Activated naive CD4-positive, alpha-beta T cell (primary cell): ENCODE results near the gene IL10RB.
"Not testable (repeated sequence)": the region's sequence is repeated elsewhere in the genome, so short reads cannot be mapped to it uniquely, and the experiment has no call there.

Source experiments
- DNase-seq, 4 experiments: peaks; one replicate each; lab custom pipeline; 2025; lab: John Stamatoyannopoulos, UW

IL10RB gene

DNA sequence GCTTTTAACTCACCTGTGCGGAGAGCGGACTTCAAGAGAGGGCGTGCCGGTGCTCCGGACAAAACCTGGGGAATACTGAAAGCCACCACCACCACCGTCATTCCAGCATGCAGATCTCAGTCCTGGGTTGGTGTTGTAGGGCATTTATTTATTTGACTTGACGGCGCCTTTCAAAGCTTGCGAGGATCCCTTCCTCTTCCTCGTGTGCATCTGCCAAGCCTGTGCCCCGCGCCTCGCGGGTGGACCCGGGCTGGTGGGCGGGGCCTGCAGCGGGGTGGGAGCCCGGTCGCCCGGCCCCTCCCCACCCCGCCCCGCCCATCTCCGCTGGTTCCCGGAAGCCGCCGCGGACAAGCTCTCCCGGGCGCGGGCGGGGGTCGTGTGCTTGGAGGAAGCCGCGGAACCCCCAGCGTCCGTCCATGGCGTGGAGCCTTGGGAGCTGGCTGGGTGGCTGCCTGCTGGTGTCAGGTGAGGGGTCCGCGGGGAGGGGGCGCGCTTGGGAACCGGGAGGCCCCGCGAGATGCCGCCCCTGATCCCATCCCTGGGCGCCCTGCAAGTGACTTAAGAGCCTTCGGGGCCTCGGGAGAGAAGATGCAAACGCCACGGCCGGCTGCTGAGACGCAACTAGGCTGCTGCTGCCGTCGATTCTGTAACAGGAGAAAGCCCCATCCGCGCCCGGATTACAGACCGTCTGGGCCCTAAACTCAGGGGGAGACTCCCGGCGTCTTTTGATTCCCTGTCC is at the start of gene IL10RB:
IL10RB (plus strand) TSS at position 318 of the 739 bp plus-strand sequence; CDS start at position 417, 99 bp downstream.
- DNase-seq: peak; percentile 28 to 68 (median 43)

DNA sequence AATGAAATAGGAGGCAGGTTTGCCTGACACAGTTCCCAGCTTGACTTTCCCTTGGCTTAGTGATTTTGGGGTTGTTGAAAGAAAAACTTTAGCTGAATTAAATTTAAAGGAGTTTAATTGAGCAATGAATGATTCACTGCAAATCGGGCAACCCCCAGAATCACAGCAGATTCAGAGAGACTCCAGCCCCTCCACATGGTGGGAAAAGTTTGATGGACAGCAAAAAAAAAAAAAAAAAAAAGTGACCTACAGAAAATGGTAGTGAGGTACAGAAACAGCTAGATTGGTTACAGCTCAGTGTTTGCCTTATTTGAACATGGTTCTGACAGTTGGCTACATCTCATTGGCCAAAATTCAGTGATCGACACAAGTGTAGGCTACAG is 49.0 kb upstream of the IL10RB start:
- DNase-seq: no peak

DNA sequence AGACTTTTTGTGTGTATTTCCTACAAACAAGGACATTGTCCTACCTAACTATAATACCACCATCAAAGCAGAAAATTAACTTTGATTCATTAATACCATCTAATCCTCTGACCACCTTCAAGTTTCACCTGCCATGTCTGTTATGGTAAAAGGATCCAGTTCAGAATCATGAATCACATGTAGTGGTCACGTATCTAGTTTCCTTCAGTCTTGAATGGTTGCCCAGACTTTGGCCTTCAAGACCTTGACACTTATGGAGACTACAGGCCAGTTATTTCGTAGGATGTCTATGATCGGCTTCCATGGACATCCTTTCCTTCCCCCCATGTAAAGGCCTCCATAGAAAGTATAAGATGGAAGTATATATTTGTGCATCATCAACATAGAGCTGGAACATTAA is 46.9 kb upstream of the IL10RB start:
- no peak for DNase-seq

DNA sequence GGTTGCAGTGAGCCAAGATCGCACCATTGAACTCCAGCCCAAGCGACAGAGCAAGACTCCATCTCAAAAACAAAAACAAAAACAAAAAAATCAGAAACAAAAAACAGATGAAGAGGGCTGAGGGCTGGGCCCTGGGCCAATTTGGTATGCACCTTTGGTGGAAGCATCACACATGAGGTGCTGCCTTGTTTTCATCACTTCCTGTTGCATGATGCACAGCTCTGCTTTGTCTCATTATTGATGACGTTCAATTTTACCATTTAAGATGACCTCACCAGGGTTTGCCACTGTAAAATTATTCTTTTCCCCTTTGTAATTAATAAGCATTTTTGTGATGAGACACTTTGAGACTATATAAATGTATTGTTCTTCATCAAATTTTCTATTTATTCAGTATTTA is 46.2 kb upstream of the IL10RB start:
- no peak for DNase-seq

DNA sequence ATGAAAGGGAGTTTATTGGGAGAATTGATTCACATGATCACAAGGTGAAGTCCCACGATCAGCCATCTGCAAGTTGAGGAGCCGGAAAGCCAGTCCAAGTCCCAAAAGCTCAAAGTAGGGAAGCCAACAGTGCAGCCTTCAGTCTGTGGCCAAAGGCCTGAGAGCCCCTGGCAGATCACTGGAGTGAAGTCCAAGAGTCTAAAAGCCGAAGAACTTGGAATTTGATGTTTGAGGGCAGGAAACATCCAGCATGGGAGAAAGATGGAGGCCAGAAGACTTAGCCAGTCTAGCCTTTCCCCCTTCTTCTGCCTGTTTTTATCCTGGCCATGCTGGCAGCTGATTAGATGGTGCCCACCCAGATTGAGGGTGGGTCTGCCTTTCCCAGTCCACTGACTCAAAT is 40.8 kb upstream of the IL10RB start:
- not testable (repeated sequence) for DNase-seq

DNA sequence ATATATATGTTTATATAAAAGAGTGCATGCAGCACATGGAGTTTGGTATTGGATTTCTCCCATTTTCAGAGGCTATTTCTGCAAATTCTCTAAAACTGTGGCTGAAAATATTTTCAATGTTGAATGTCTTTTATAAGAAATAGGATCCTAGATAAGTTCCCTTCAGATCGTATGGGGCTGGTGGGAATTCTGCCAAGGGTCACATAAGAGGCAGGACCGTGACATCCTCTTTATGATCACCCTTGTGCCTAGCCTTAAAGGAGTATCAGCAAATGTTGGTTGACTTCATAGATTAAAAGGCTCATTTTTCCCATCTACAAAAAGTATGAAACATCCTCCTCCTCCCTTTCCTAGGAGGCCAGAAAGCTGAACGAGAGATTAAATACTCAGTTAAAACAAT is 37.7 kb upstream of the IL10RB start:
- DNase-seq: no peak

DNA sequence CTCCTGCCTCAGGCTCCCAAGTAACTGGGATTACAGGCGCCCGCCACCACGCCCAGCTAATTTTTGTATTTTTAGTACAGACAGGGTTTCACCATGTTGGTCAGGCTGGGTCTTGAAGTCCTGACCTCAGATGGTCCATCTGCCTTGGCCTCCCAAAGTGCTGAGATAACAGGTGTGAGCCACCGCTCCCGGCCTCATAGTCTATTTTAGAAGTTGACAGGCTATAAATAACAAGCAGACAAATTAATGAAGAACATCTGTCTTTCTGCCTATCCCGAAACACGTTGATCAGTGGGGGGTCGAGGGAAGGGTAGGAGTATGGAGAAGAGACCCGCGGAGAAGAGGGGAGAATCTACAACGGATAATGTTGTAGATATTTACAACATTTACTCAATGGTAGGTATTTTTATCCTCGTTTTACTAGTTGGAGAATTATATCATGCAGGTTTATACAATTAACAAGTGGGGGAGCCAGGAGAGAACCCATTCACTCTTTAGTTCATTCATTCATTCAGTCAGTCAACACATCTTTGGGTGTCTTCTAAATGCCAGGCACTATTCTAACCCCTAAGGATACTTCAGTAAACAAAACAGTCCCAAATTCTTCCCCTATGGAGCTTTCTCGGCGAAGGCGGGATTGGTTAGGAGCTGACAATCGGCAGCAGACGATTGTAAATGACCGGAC is 36.9 kb upstream of the IL10RB start:
- no peak for DNase-seq

DNA sequence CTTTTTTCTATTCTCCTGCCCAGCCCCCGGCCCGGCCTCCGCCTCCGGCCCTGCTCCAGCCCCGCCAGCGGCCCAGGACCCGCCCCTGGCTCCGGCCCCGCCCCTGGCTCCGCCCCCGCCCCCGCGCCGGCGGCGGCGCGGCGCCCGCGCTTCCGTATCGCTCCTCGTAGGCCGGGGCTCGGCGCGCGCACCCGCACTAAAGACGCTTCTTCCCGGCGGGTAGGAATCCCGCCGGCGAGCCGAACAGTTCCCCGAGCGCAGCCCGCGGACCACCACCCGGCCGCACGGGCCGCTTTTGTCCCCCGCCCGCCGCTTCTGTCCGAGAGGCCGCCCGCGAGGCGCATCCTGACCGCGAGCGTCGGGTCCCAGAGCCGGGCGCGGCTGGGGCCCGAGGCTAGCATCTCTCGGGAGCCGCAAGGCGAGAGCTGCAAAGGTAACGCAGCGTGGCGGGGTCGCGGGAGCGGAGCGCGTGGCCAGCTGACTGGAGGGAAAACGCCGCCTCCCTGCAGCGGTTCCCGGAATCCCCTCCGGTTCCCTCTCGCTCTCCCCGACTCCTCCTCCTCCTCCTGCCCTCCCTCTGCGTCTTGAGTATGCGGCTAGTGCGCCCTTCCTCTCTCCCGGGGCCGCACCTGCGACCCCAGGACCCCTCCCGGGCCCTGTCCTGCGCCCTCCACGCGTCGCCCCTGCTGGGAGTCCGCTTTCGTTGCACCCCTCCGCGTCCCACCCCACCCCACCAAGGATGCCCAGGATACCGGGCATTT is 36.2 kb upstream of the IL10RB start, which contains the start of gene IFNAR2:
IFNAR2 (plus strand) TSS at position 155 of the 761 bp plus-strand sequence. CDS start 11,985 bp downstream, outside the sequence.
- DNase-seq: peak; percentile 30 to 75 (median 54)

DNA sequence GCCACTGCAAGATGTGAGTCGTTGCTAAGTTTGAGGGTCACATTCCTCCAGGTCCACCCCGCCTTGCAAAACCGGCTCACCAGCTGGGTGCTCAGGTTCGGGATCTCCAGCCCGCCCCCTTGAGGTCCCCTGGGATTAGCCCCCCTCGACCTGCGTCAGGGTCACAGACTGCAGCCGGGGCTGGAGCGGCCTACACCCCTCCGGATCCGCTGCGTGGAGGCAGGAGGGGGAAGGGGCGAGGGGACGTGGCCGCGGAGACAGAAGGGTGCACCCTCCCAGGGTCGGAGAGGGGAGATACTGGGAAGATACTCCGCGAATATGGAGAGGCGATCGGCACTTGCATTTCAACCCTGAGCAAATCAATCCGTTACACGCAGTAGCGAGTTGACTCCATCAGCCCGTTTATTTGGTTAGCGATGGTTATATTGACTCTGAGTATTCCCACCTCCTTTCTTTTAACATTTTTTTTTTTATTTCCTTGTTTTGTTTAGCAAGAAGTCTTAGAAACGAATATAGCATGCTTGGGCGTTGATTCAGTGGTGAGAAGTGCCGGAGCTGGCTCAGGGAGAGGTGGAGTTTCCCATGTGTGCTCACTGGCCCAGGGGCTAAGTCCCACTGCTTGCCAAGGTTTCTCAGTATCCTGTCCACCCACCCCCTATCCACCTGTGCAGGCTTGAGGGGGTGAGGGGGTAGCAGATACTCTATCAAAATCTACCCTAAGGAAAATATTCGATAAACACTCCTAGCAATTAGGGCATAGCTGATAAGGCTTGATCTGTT is 35.4 kb upstream of the IL10RB start:
- DNase-seq: no peak

DNA sequence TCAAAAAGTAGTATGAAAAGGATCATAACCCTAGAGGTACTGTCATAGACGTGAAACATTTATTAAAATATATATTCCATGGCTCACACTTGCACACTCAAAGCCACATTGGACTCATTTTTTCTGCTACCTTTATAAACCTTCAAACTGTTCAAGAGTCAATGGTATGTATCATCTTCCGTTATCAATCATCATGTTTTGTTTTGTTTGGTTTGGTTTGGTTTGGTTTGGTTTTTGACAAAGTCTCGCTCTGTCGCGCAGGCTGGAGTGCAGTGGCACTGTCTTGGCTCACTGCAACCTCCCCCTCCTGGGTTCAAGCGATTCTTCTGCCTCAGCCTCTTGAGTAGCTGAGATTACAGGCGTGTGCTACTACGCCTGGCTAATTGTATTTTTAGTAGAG is 34.6 kb upstream of the IL10RB start:
- DNase-seq: peak in 1 of 4 experiments; percentile 7

DNA sequence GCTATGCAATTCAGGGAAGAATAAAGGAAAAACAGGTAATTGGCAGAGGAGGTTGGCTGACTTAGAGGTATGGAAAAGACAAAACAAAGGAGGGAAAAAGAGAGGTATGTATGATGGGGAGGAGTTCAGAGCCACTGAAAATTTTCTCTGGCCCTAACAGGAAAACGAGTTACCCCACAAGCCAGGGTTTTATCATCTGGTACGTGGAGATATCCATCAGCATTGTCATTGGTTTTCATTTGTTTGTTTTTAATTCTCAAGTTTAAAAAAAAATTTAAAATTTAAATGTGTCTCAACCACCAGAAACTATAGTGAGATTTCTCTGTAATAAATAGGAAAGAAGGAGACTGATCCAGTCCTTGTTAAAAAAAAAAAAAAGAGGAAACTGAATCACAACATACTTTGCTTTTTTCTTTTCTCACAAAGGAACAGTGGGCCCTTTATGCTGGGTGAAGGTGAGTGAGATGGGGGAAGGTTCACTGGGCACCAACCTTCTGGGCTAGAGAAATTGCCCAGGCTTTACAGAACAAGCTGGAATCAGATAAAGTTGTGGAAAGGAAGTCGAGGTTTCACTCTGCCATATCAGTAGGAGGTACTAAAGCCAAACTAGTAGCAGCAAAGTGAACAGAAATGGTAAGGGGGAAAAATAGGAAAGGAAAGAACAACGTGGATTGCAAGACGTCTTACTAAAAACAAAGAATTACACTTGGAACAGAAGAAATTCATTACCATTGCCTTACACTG is 33.7 kb upstream of the IL10RB start:
- DNase-seq: no peak

DNA sequence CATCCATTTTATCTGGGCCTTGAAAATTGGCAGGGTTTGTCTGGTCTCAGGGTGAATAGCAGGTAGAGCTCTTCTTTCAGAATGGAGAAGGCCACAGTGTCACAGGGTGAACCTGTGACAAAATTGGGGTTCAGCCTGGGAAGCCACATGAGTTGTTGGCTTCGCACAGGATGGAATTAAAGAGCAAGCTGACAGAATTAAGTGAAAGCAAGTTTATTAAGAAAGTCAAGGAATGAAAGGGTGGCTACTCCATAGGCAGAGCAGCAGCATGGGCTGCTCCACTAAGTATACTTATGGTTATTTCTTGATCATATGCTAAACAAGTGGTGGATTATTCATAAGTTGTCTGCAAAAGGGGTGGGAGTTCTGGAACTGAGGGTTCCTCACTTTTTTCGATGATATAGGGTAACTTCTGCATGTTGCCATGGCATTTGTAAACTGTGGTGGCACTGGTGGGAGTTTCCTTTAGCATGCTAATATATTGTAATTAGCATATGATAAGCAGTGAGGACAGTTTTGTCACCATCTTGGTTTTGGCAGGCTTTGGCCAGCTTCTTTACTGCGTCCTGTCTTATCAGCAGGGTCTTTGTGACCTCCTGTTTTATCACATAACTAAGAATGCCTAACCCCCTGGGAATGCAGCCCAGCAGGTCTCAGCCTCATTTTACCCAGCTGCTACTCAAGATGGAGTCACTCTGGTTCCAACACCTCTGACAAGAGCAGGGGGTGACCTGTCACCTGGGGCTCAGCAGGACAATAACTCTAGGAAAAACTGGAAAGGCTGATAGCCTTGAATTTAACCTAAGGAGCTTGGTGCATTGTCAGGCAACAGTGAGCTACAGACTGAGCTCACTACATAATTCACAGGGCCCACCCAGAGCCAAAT is 31.3 kb upstream of the IL10RB start:
- DNase-seq: no peak

DNA sequence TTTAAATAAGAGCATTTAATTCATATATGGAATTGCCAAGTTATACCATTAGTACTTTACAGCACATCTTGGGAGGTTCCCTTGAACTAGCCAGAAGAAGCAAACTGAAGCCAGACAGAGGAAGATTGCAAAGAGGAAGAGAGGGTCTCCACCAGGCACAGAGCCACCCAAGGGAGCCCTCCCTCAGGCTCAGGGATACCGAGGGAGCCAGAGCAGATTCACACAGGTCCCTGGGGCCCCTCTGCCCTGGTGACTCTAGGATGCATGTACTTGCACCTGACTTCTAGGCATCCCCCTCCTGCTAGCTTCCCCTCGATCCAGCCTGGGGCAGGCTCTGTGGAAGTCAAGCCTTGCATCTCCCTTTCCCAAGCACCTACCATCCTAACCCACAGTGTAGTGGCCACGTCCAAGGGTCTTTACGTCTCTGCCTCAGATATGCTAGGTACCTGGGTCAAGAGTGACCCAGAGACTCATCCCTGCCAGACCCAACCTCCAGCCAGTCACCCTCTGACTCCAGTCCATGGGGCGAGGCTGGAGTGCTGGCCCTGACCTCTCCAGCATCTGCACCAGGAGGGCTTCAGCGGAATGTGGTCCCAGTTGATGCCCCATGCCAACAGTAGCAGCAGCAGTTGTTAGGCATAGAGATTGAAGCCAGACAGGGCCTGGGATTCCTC is 30.0 kb upstream of the IL10RB start:
- no peak for DNase-seq

DNA sequence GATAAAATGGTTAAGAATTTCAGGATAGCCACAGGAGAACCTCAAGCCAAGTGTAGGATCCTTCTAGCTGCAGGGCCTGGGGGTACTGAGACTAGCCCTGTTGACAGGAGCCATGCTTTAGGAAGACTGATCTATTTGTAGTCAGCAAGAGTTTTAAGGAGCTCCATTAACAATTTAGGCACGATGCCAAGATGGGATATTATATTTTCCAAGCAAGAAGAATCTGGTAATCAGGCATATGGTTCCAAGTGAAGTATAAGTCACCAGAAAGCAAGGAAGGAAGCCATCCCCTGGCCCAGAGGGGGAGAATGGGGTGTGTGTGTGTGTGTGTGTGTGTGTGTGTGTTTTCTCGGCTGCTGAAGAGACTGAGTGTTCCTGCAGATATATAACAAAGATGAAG is 29.4 kb upstream of the IL10RB start:
- DNase-seq: no peak

DNA sequence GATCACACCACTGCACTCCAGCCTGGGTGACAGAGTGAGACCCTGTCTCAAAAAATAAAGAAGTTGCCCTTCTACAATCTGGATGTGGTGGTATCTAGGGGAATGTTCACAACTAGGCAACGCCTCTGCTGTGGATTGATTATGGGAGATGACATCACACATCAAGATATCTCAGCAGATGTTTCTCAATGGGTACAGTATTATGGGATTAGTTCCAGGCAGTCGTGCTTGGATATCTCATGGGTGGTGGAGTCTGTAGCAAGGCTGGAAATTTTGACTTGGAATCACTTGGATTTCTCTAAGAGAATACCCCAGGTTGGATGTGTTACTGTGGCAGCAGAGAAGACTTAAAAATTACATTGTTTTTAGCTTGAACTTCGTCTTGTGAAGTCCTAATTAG is 28.7 kb upstream of the IL10RB start:
- no peak for DNase-seq

DNA sequence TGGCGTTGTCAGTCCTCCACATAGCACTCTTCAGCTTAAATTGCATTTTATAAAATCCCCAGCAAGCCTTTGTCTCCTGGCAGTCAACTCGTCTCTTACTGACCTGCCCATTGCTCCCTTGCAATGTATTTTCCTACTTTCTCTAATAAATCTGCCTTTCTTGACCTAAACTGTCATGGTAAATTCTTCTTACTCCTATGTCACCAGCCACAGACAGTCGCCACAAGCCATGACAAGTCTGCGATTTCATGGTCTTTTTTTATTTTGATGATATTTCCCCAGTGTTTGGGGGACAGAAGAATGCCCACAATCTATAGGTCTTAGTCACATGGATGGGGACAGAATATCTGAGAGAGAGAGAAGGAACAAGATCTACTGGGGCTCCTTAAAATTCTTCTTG is 28.0 kb upstream of the IL10RB start:
- no peak for DNase-seq

DNA sequence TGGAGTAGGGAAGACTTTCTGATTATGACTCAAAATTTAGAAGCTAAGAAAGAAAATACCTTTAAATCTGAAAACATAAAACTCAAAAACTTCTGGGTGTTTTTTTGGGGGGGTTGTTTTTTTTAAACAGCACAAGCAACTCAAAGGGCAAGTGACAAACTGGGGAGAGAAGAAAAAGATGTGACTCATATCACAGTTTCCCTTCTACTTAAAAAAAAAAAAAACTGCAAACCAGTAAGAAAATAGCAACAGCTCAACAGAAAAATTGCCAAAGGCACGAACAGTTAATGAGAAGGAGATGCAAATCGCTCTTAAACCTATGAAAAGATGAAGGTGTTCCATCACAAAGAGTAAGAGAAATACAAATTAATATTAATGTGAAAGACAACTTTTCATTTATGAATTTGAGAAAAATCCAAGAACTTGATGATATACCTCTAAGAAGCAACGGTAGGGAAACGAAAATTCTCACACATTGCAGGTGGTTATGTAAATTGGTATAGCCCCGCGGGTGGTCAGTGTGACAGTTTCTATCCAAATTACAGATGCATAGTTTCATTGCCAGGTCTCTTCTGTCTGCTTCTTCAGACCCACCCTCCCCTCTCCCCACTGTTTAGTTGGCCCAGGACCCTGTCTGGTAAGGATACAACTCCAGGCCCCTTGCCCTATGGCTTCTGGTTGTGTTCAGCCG is 27.5 kb upstream of the IL10RB start:
- no peak for DNase-seq

DNA sequence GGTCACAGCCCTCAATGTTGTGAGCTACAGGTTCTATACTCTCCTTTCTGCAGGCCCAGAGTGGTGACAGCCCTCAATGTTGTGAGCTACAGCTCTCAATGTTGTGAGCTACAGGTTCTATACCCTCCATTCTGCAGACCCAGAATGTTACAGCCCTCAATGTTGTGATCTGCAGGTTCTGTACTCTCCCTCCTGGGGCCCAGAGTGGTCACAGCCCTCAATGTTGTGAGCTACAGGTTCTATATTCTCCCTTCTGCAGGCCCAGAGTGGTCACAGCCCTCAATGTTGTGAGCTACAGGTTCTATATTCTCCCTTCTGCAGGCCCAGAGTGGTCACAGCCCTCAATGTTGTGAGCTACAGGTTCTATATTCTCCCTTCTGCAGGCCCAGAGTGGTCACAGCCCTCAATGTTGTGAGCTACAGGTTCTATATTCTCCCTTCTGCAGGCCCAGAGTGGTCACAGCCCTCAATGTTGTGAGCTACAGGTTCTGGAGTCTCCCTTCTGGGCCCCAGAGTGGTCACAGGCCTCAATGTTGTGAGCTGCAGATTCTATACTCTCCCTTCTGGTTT is 26.5 kb upstream of the IL10RB start:
- DNase-seq: not testable (repeated sequence)

DNA sequence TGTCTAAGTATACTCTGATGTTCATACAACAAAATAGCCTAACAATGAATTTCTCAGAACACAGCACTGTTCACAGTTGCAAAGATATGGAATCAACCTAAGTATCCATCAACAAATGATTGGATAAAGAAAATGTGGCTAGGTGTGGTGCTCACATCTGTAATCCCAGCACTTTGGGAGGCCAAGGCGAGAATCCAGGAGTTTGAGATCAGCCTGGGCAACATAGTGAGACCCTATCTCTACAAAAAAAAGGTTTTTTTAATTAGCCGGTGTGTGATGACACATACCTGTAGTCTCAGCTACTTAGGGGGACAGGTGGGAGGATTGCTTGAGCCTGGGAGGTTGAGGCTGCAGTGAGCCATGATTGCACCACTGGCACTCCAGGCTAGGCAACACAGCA is 25.8 kb upstream of the IL10RB start:
- no peak for DNase-seq
